Frontal cortex (tissue), 4 donors: ENCODE results near the gene MSH2. TPM values are rescaled to one million over a fixed set of nuclear protein-coding genes. Genes with fewer than 3 reads are reported as not detected.
A peak's percentile ranks its signal among the peaks of the same experiment; 100 is the strongest.
"Not testable (repeated sequence)": the region's sequence is repeated elsewhere in the genome, so short reads cannot be mapped to it uniquely, and the experiment has no call there.

ENCODE experiments used
- DNase-seq, 2 donors: peaks; one replicate each; pipeline ENCODE4 v3.0.0; 2012; ENCODE audit warnings: low spot score in 2 of 2
- FAIRE-seq: peaks from 2 replicates; lab custom pipeline; 2012; peaks lifted over from hg19 to GRCh38; lab: Jason Lieb, UNC
- total RNA-seq: library from RNA; depleted of rRNA; stranded (reverse); fragments of >200 nt; gene quantifications from one replicate; pipeline ENCODE4 v1.2.3, GENCODE V29; 2014
- donor health status: control.
- donor health status: control.
- donor health status: control.

Gene MSH2
- total RNA-seq, 1 donor from 2014 or later: 89.7 TPM

DNA sequence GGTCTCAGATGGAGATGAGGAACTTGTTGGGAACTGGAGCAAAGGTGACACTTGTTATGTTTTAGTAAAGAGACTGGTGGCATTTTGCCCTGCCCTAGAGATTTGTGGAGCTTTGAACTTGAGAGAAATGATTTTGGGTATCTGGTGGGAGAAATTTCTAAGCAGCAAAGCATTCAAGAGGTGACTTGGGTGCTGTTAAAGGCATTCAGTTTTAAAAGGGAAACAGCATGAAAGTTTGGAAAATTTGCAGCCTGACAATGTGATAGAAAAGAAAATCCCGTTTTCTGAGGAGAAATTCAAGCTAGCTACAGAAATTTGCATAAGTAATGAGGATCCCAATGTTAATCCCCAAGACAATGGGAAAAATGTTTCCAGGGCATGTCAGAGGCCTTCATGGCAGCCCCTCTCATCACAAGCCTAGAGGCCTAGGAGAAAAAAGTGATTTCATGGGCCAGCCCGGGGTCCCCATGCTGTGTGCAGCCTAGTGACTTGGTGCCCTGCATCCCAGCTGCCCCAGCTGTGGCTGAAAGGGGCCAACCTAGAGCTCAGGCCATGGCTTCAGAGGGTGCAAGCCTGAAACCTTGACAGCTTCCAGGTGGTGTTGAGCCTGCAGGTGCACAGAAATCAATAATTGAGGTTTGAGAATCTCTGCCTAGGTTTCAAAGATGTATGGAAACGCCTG, 3.8 kb downstream of the MSH2 start:
- FAIRE-seq: not testable (repeated sequence)

DNA sequence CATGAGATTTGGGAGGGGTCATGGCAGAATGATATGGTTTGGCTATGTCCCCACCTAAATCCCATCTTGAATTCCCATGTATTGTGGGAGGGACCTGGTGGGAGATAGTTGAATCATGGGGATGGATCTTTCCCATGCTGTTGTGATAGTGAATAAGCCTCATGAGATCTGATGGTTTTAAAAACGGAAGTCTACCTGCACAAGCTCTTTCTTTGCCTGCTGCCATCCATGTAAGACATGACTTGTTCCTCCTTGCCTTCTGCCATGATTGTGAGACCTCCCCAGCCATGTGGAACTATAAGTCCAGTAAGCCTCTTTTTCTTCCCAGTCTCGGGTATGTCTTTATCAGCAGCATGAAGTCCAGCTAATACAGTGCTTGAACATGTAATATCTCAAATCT, 5.0 kb downstream of the MSH2 start:
- not testable (repeated sequence) for DNase-seq, FAIRE-seq

More for the DNA sequence above, 3.8 kb downstream of the MSH2 start:
- DNase-seq: not testable (repeated sequence)

GRCh38 chr2:47414682-47415458, 11.9 kb downstream of the MSH2 start:
- DNase-seq (no peak), FAIRE-seq (no peak)

- DNase-seq (no peak), FAIRE-seq (no peak)
These were observed 17.3 kb downstream of the MSH2 start for GRCh38 chr2:47420214-47420613.

DNA sequence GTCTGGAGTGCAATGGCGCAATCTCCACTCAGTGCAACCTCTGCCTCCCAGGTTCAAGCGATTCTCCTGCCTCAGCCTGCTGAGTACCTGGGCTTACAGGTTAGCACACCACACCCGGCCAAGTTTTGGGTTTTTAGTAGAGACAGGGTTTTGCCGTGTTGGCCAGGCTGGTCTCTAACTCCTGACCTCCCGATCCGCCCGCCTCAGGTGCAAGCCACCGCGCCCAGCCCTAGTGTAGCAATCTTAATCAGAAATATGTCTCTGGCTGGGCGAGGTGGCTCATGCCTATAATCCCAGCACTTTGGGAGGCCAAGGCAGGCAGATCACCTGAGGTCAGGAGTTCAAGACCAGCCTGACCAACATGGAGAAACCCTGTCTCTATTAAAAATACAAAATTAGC, 17.7 kb downstream of the MSH2 start:
- FAIRE-seq, DNase-seq: not testable (repeated sequence)

DNA sequence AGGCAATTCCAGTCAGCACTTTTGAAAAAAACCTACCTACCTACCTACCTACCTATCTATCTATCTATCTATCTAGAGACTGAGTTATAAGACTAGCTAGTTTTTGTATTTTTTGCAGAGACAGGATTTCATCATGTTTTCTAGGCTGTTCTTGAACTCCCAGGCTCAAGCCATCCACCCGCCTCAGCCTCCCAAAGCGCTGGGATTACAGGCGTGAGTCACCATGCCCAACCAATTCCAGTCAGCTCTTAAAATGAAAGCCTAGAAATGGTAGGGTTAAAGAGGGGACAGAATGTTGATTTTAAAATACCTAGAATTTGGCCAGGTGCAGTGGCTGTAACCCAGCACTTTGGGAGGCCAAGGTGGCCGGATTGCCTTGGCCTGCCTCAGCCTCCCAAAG, 19.1 kb downstream of the MSH2 start:
- FAIRE-seq: no peak
- no peak for DNase-seq

GRCh38 chr2:47422560-47422959, 19.6 kb downstream of the MSH2 start:
- no peak for FAIRE-seq
- no peak for DNase-seq

GRCh38 chr2:47426786-47427185, 23.8 kb downstream of the MSH2 start:
- no peak for DNase-seq
- no peak for FAIRE-seq

GRCh38 chr2:47429795-47430194, 26.8 kb downstream of the MSH2 start:
- DNase-seq (no peak), FAIRE-seq (no peak)

DNA sequence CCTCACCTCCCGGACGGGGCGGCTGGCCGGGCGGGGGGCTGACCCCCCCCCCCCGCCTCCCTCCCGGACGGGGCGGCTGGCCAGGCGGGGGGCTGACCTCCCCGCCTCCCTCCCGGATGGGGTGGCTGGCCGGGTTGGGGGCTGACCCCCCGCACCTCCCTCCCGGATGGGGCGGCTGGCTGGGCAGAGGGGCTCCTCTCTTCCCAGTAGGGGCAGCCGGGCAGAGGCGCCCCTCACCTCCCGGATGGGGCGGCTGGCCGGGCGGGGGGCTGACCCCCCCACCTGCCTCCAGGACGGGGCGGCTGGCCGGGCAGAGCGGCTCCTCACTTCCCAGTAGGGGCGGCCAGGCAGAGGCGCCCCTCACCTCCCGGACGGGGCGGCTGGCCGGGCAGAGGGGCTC, 30.1 kb downstream of the MSH2 start:
- DNase-seq, FAIRE-seq: not testable (repeated sequence)

GRCh38 chr2:47433445-47433844, 30.5 kb downstream of the MSH2 start:
- DNase-seq: not testable (repeated sequence)

DNA sequence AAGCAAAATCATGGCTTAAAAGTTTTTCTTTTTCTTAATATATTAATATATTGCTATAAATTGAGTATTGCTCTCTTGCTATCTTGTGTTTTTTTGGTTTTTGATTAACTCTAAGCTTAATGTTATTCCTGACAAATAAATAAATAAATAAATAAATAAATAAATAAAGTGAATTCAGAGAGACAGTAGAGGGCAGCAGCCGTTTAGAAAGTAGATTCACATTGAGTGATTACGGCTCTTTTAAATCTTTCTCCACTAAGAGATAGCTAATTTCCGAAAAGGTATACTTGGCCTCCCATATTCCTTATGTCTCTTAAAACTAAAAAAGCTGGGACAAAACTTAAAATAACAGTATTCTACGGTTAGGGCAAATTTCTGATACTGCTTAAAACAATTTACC, 34.3 kb downstream of the MSH2 start:
- DNase-seq: peak; percentile 57
- peak; percentile 97 for FAIRE-seq

More at GRCh38 chr2:47433445-47433844, 30.5 kb downstream of the MSH2 start:
- not testable (repeated sequence) for FAIRE-seq

GRCh38 chr2:47438106-47438505, 35.1 kb downstream of the MSH2 start:
- DNase-seq (no peak), FAIRE-seq (no peak)

DNA sequence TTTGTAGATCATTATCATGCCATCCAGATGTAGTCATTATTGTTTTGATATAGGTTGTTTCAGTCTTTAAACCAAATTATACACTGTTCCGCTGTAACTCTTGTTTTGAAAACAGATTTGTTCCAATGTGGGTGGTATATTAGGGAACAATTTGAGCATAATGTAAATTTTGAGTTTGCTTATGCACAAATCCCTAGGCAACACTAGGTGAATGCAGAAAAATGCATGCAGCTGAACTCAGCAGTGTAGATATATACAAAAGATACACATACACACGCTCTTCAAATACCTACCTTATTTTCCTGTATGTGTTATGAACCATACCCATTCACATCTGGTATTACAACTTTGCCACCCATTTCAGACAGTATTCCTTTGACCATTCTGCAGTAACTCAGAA, 35.8 kb downstream of the MSH2 start:
- DNase-seq (no peak), FAIRE-seq (no peak)

DNA sequence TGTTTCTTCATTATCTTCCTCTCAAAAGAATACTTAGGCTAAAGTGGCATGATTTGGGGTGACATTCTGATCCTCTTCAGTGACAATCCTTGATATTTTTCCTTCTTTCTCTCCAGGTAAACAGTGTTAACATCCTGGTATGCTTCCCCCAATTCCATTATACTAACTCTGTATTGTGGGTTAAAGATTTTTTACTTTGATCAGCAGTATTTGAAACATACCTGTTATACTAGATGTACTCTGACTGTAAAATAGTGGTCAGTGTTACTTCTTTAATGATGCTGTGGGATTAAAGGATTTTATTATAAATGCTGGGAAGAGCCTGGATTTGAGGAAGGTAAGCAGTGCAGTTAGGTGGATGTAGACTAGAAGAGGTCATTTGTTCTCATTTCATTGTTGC, 48.8 kb downstream of the MSH2 start:
- no peak for DNase-seq
- FAIRE-seq: no peak

- DNase-seq: no peak
- FAIRE-seq: no peak
These were observed 49.8 kb downstream of the MSH2 start for GRCh38 chr2:47452761-47453160.

GRCh38 chr2:47454818-47455217, 51.9 kb downstream of the MSH2 start:
- not testable (repeated sequence) for DNase-seq, FAIRE-seq

- DNase-seq (no peak), FAIRE-seq (no peak)
These were observed 52.5 kb downstream of the MSH2 start for GRCh38 chr2:47455411-47455810.

DNA sequence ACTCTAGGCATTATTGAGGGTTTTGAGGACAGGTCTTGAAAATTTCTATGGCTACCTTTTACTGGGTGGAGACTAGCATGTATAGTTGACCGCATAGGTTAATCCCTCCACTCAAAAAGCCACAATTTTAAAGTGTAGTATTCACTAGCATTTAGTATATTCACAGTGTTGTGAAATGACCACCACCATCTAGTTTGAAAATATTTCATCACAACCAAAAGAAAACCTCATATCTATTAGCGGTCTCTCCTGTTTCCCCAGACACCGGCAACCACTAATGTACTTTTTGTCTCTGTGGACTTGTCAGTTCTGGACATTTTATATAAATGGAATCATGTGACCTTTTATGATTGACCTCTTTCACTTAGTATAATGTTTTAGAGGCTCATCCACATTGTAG, 53.9 kb downstream of the MSH2 start:
- DNase-seq (no peak), FAIRE-seq (no peak)

DNA sequence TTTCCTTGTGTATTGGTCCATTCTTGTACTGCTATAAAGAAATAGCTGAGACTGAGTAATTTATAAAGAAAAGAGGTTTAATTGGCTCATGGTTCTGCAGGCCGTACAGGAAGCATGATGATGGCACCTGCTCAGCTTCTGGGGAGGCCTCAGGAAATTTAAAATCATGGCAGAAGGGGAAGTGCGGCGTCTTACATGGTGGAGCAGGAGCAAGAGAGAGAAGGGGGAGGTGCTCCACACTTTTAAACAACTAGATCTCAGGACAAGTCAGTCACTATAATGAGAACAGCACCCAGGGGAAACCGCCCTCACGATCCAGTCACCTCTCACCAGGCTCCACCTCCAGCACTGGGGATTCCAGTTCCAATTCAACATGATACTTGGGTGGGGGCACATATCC, 54.3 kb downstream of the MSH2 start:
- FAIRE-seq: no peak
- DNase-seq: no peak

DNA sequence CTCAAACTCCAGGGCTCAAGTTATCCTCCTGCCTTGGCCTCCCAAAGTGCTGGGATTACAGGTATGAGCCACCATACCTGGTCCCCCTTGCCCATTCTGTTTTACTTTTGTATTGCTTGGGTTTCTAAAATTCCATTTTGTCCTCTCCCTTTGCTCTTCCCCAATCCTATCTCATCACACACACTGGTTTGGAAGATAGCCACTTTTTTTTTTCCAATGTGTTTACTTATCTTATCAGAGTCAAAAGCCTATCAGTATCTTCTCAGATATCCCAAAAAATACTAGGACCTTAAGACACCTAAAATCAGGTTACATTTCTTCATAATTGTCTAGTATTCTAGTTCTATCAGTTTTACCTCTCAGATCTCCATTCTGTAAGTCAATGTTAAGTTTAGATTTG, 56.1 kb downstream of the MSH2 start:
- DNase-seq (no peak), FAIRE-seq (no peak)
